Measurements from ENCODE around the gene ATP5PB. TPM values are rescaled to one million over a fixed set of nuclear protein-coding genes. Genes with fewer than 3 reads are reported as not detected.

The ATP5PB gene
- total RNA-seq, 5 donors from 2014 or later (not counting 1 experiment from before 2014, with no cell fraction given) = 88.1 to 129 (median 118) TPM

- peaks cover 76 to 88% (median 85%) of the 10 kb centered on the region in 3 donors for H3K4me1 Mint-ChIP-seq
- H3K27me3 Mint-ChIP-seq = no peaks in the 10 kb centered on the region
- Histone ChIP-seq H3K36me3 (ENCODE audit: control insufficient read depth in 2 of 2, extremely low read depth in 1 of 2, insufficient read depth in 1 of 2, low read length in 1 of 2) (peaks cover 5 to 44% of the 10 kb centered on the region in 2 donors), H3K27me3 (replicated peaks in 1 of 2; ENCODE audit: control insufficient read depth in 2 of 2, extremely low read depth in 1 of 2, insufficient read depth in 2 of 2, low read length in 1 of 2) (no peaks in the 10 kb centered on the region), H3K27ac (ENCODE audit: low read length) (peak overlapping the region; percentile 64), H3K9me3 (no peaks in the 10 kb centered on the region), H3K4me1 (ENCODE audit: control insufficient read depth in 1 of 2, extremely low read depth in 1 of 2, insufficient read depth in 2 of 2, low read length in 2 of 2) (peaks cover 30 to 36% of the 10 kb centered on the region in 2 experiments), H3K4me3 (ENCODE audit: control insufficient read depth in 1 of 2, extremely low read depth in 1 of 2, low read length in 1 of 2) (peak overlapping the region; percentile 81 to 96)
- no peaks in the 10 kb centered on the region for H3K9me3 Mint-ChIP-seq
- DNase-seq = peak in 5 of 35 experiments; percentile 4 to 29 (median 16)
- ChIA-PET CTCF (interaction anchor here in 1 of 2 donors (0.5 to 3.0 kb wide), 7 partner anchors 20 to 988 kb away, joined by 3 to 13 read pairs (median 4); partner anchors contain the start of gene C1orf162), POLR2A (interaction anchor here in 1 of 2 donors (0.7 kb wide), 1 partner anchor 785 kb away, joined by 9 read pairs; no protein-coding TSS in a partner anchor)
- peaks cover 44% of the 10 kb centered on the region for H3K36me3 Mint-ChIP-seq
- 0% methylated on average over 18 of the region's 25 CpGs for WGBS (ENCODE audit: insufficient coverage)
- peak overlapping the region; percentile 92 to 100 for H3K27ac Mint-ChIP-seq
- ATAC-seq (replicated peaks in 1 of 4) = peak; percentile 32 to 49 (median 40)
- H3K4me3 Mint-ChIP-seq = peak overlapping the region; percentile 100
Observed at GRCh38 chr1:111448482-111448917, 764 bp upstream of the ATP5PB start.

DNA sequence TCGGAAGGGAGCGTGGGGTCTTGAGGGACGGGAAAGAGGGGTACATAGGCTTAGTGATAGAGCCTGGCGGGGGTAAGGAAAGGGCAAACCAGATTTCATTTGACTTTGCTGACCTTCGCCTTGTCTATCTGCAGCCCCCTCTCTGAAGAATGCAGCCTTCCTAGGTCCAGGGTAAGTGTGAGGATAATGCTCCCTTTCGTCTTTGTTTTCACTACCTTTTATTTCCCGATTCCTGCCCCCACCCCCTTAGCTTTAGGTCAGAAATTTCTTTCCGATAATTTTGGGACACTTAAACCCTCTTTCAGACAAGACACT, 396 bp downstream of the ATP5PB start:
- H3K36me3 Mint-ChIP-seq = peaks cover 40% of the 10 kb centered on the region
- WGBS (ENCODE audit: insufficient coverage) = 0% methylated on average over 7 of the region's 8 CpGs
- Histone ChIP-seq H3K27ac (ENCODE audit: low read length) (peak overlapping the region; percentile 74), H3K36me3 (ENCODE audit: control insufficient read depth in 2 of 2, extremely low read depth in 1 of 2, insufficient read depth in 1 of 2, low read length in 1 of 2) (peaks cover 5 to 43% of the 10 kb centered on the region in 2 donors), H3K9me3 (no peaks in the 10 kb centered on the region), H3K4me3 (ENCODE audit: control insufficient read depth in 1 of 2, extremely low read depth in 1 of 2, low read length in 1 of 2) (peak overlapping the region; percentile 81 to 96), H3K4me1 (ENCODE audit: control insufficient read depth in 1 of 2, extremely low read depth in 1 of 2, insufficient read depth in 2 of 2, low read length in 2 of 2) (peaks cover 37 to 39% of the 10 kb centered on the region in 2 experiments), H3K27me3 (replicated peaks in 1 of 2; ENCODE audit: control insufficient read depth in 2 of 2, extremely low read depth in 1 of 2, insufficient read depth in 2 of 2, low read length in 1 of 2) (no peaks in the 10 kb centered on the region)
- H3K27me3 Mint-ChIP-seq = no peaks in the 10 kb centered on the region
- peaks cover 85 to 91% (median 88%) of the 10 kb centered on the region in 3 donors for H3K4me1 Mint-ChIP-seq
- CTCF ChIA-PET = interaction anchor here in 1 of 2 donors (2.0 kb wide), 1 partner anchor 58 kb away, joined by 9 read pairs; no protein-coding TSS in a partner anchor
- H3K9me3 Mint-ChIP-seq = no peaks in the 10 kb centered on the region
- POLR2A ChIA-PET = interaction anchor here in 1 of 2 donors (0.6 kb wide), 1 partner anchor 22 kb away, joined by 4 read pairs; no protein-coding TSS in a partner anchor
- DNase-seq (no peak), ATAC-seq (replicated peaks in 1 of 4) (no peak)
- peak overlapping the region; percentile 100 for H3K4me3 Mint-ChIP-seq
- H3K27ac Mint-ChIP-seq = peak overlapping the region; percentile 99 to 100

- peaks cover 86 to 91% (median 91%) of the 10 kb centered on the region in 3 donors for H3K4me1 Mint-ChIP-seq
Observed at GRCh38 chr1:111450185-111450584, 921 bp downstream of the ATP5PB start.

GRCh38 chr1:111452581-111452980, 3.3 kb downstream of the ATP5PB start:
- ATAC-seq (replicated peaks in 1 of 4) (no peak), DNase-seq (no peak)
- Mint-ChIP-seq H3K36me3 (peaks cover 47% of the 10 kb centered on the region), H3K4me3 (peak overlapping the region in 1 of 3 donors; percentile 100), H3K9me3 (no peaks in the 10 kb centered on the region), H3K27me3 (no peaks in the 10 kb centered on the region), H3K4me1 (peaks cover 83 to 86% (median 83%) of the 10 kb centered on the region in 3 donors), H3K27ac (no peak overlapping the region)
- ChIA-PET CTCF (interaction anchor here (0.6 to 1.2 kb wide), 7 partner anchors 56 to 1529 kb away, joined by 3 to 5 read pairs (median 4); partner anchors contain the start of gene CHI3L2 (in 1 of the 2)), POLR2A (interaction anchor here in 1 of 2 donors (0.9 to 1.2 kb wide), 2 partner anchors 18 to 20 kb away, joined by 4 to 5 read pairs; no protein-coding TSS in a partner anchor)
- Histone ChIP-seq H3K4me1 (ENCODE audit: control insufficient read depth in 1 of 2, extremely low read depth in 1 of 2, insufficient read depth in 2 of 2, low read length in 2 of 2) (peaks cover 37 to 41% of the 10 kb centered on the region in 2 experiments), H3K27me3 (replicated peaks in 1 of 2; ENCODE audit: control insufficient read depth in 2 of 2, extremely low read depth in 1 of 2, insufficient read depth in 2 of 2, low read length in 1 of 2) (no peaks in the 10 kb centered on the region), H3K4me3 (ENCODE audit: control insufficient read depth in 1 of 2, extremely low read depth in 1 of 2, low read length in 1 of 2) (no peak overlapping the region), H3K9me3 (no peaks in the 10 kb centered on the region), H3K27ac (ENCODE audit: low read length) (no peak overlapping the region), H3K36me3 (ENCODE audit: control insufficient read depth in 2 of 2, extremely low read depth in 1 of 2, insufficient read depth in 1 of 2, low read length in 1 of 2) (peaks cover 2 to 52% of the 10 kb centered on the region in 2 donors)
- WGBS (ENCODE audit: insufficient coverage) = no CpG with 5 or more reads among the region's 3 CpGs

More at GRCh38 chr1:111450185-111450584, 921 bp downstream of the ATP5PB start:
- H3K4me3 ChIP-seq (ENCODE audit: control insufficient read depth in 1 of 2, extremely low read depth in 1 of 2, low read length in 1 of 2) = peak overlapping the region; percentile 81 to 96
- H3K36me3 ChIP-seq (ENCODE audit: control insufficient read depth in 2 of 2, extremely low read depth in 1 of 2, insufficient read depth in 1 of 2, low read length in 1 of 2) = peaks cover 5 to 43% of the 10 kb centered on the region in 2 donors
- no peaks in the 10 kb centered on the region for H3K9me3 ChIP-seq
- ATAC-seq (replicated peaks in 1 of 4) = no peak
- no peak for DNase-seq
- H3K4me3 Mint-ChIP-seq = peak overlapping the region; percentile 100
- H3K27me3 Mint-ChIP-seq = no peaks in the 10 kb centered on the region
- peaks cover 37 to 44% of the 10 kb centered on the region in 2 experiments for H3K4me1 ChIP-seq (ENCODE audit: control insufficient read depth in 1 of 2, extremely low read depth in 1 of 2, insufficient read depth in 2 of 2, low read length in 2 of 2)
- no CpG with 5 or more reads among the region's 3 CpGs for WGBS (ENCODE audit: insufficient coverage)
- H3K27ac Mint-ChIP-seq = peak overlapping the region; percentile 99 to 100
- POLR2A ChIA-PET = interaction anchor here in 1 of 2 donors (0.6 kb wide), 1 partner anchor 22 kb away, joined by 4 read pairs; no protein-coding TSS in a partner anchor
- H3K36me3 Mint-ChIP-seq = peaks cover 41% of the 10 kb centered on the region
- CTCF ChIA-PET = interaction anchor here in 1 of 2 donors (2.0 kb wide), 1 partner anchor 57 kb away, joined by 9 read pairs; no protein-coding TSS in a partner anchor
- H3K27ac ChIP-seq (ENCODE audit: low read length) = peak overlapping the region; percentile 74
- no peaks in the 10 kb centered on the region for H3K9me3 Mint-ChIP-seq
- H3K27me3 ChIP-seq (replicated peaks in 1 of 2; ENCODE audit: control insufficient read depth in 2 of 2, extremely low read depth in 1 of 2, insufficient read depth in 2 of 2, low read length in 1 of 2) = no peaks in the 10 kb centered on the region

DNA sequence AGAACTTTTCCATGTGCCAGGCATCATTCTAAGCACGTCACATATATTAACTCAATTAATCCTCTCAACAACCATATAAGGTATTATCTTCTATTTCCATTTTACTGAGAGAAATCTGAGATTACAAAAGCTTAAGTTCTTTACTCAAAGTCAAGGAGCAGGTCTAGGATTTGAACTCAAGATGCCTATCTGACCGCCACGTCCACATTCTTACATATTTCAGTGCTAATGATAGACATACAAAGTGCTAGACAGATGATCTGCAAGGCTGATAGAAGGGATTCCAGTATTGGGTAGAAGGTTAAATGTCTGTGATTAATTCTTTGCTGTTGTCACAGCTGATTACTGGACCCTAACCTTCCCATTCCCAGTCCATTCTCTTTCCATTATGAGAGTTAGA, 4.4 kb downstream of the ATP5PB start:
- Mint-ChIP-seq H3K4me1 (peaks cover 80 to 84% (median 80%) of the 10 kb centered on the region in 3 donors), H3K4me3 (peak overlapping the region in 1 of 3 donors; percentile 0), H3K36me3 (peaks cover 58% of the 10 kb centered on the region), H3K27ac (no peak overlapping the region), H3K9me3 (no peaks in the 10 kb centered on the region), H3K27me3 (no peaks in the 10 kb centered on the region)
- DNase-seq (no peak), ATAC-seq (replicated peaks in 1 of 4) (no peak)
- no peak overlapping the region for H3K4me3 ChIP-seq (ENCODE audit: control insufficient read depth in 1 of 2, extremely low read depth in 1 of 2, low read length in 1 of 2)
- no peaks in the 10 kb centered on the region for H3K27me3 ChIP-seq (replicated peaks in 1 of 2; ENCODE audit: control insufficient read depth in 2 of 2, extremely low read depth in 1 of 2, insufficient read depth in 2 of 2, low read length in 1 of 2)
- WGBS (ENCODE audit: insufficient coverage) = no CpG with 5 or more reads among the region's 3 CpGs
- ChIA-PET POLR2A (interaction anchor here in 1 of 2 donors (0.9 kb wide), 1 partner anchor 17 kb away, joined by 5 read pairs; no protein-coding TSS in a partner anchor), CTCF (interaction anchor here (0.6 to 1.2 kb wide), 5 partner anchors 11 to 261 kb away, joined by 3 to 5 read pairs (median 3); no protein-coding TSS in a partner anchor)
- H3K9me3 ChIP-seq = no peaks in the 10 kb centered on the region
- peaks cover 29 to 35% of the 10 kb centered on the region in 2 experiments for H3K4me1 ChIP-seq (ENCODE audit: control insufficient read depth in 1 of 2, extremely low read depth in 1 of 2, insufficient read depth in 2 of 2, low read length in 2 of 2)
- H3K27ac ChIP-seq (ENCODE audit: low read length) = no peak overlapping the region
- H3K36me3 ChIP-seq (ENCODE audit: control insufficient read depth in 2 of 2, extremely low read depth in 1 of 2, insufficient read depth in 1 of 2, low read length in 1 of 2) = peaks cover 2 to 63% of the 10 kb centered on the region in 2 donors

GRCh38 chr1:111454859-111455641, 5.8 kb downstream of the ATP5PB start:
- no peaks in the 10 kb centered on the region for H3K9me3 ChIP-seq
- Mint-ChIP-seq H3K9me3 (no peaks in the 10 kb centered on the region), H3K4me3 (peak overlapping the region in 1 of 3 donors; percentile 31), H3K4me1 (peaks cover 71 to 72% (median 72%) of the 10 kb centered on the region in 3 donors), H3K27ac (peak overlapping the region; percentile 49 to 68), H3K27me3 (no peaks in the 10 kb centered on the region), H3K36me3 (peaks cover 62% of the 10 kb centered on the region)
- no CpG with 5 or more reads among the region's 5 CpGs for WGBS (ENCODE audit: insufficient coverage)
- ChIA-PET CTCF (no interaction called here), POLR2A (interaction anchor here in 1 of 2 donors (0.6 kb wide), 1 partner anchor 170 kb away, joined by 4 read pairs; no protein-coding TSS in a partner anchor)
- DNase-seq (no peak), ATAC-seq (replicated peaks in 1 of 4) (no peak)
- H3K4me3 ChIP-seq (ENCODE audit: control insufficient read depth in 1 of 2, extremely low read depth in 1 of 2, low read length in 1 of 2) = no peak overlapping the region
- H3K4me1 ChIP-seq (ENCODE audit: control insufficient read depth in 1 of 2, extremely low read depth in 1 of 2, insufficient read depth in 2 of 2, low read length in 2 of 2) = peaks cover 27 to 33% of the 10 kb centered on the region in 2 experiments
- no peak overlapping the region for H3K27ac ChIP-seq (ENCODE audit: low read length)
- no peaks in the 10 kb centered on the region for H3K27me3 ChIP-seq (replicated peaks in 1 of 2; ENCODE audit: control insufficient read depth in 2 of 2, extremely low read depth in 1 of 2, insufficient read depth in 2 of 2, low read length in 1 of 2)
- H3K36me3 ChIP-seq (ENCODE audit: control insufficient read depth in 2 of 2, extremely low read depth in 1 of 2, insufficient read depth in 1 of 2, low read length in 1 of 2) = peaks cover 4 to 74% of the 10 kb centered on the region in 2 donors

All from T-cell (primary cell).